VCaP (cell line): ENCODE measurements around the gene AOAH.
"Not testable (repeated sequence)": the region's sequence is repeated elsewhere in the genome, so short reads cannot be mapped to it uniquely, and the experiment has no call there.

Experiments used
- H3K27ac ChIP-seq: fragments of 450-650 bp; 2 replicates; pipeline ENCODE4 v1.5.1; 2017
- TF ChIP-seq, protein P1 (sequence below): fragments of 450-650 bp; conservative IDR thresholded peaks from 2 replicates; pipeline ENCODE4 v1.5.1; 2017; ENCODE audit warnings: mild to moderate bottlenecking, moderate library complexity

AOAH gene

DNA sequence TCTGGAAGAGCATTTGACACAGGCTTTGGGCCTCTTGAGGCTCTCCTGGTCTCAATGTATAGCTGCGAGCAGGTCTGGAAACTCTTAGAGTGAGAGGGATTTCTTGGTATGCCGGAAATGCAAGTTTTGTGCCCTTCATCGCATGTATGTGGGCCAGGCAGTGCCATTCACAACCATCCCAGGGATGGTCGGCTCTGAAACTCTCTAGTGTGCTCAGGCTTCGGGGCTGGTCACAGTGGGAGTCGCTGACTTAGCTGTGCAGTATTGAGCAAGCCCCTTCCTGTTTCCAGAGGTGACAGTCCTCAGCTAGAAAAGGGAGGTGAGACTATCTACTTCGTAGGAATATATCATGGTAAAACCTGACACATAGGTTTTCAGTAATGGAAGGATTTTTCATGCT, 2.0 kb upstream of the AOAH start:
- no peak overlapping the region for H3K27ac ChIP-seq
- TF ChIP-seq, protein P1, sequence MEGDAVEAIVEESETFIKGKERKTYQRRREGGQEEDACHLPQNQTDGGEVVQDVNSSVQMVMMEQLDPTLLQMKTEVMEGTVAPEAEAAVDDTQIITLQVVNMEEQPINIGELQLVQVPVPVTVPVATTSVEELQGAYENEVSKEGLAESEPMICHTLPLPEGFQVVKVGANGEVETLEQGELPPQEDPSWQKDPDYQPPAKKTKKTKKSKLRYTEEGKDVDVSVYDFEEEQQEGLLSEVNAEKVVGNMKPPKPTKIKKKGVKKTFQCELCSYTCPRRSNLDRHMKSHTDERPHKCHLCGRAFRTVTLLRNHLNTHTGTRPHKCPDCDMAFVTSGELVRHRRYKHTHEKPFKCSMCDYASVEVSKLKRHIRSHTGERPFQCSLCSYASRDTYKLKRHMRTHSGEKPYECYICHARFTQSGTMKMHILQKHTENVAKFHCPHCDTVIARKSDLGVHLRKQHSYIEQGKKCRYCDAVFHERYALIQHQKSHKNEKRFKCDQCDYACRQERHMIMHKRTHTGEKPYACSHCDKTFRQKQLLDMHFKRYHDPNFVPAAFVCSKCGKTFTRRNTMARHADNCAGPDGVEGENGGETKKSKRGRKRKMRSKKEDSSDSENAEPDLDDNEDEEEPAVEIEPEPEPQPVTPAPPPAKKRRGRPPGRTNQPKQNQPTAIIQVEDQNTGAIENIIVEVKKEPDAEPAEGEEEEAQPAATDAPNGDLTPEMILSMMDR: no peak

DNA sequence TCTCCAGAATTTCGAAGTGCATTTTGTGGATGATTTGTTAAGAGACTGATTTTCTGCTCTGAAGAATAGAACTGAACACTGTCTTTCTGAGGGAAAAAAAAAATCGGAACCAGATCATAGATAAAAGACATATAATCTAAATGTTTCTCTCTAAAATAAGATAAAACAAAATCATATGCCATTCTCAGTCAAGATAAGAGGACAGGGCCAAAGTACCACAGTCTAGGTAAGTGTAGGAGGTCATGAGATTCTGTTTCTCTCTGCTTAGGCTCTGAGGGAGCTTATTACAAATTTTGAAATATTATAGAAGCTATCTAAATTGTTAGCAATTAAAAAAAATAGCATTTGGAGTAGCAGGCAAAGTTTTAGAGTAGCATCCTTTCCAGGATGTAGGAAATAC, 702 bp upstream of the AOAH start:
- TF ChIP-seq, protein P1: no peak
- no peak overlapping the region for H3K27ac ChIP-seq

GRCh38 chr7:36723291-36723690, 1.0 kb downstream of the AOAH start:
- TF ChIP-seq, protein P1: no peak
- H3K27ac ChIP-seq: no peak overlapping the region

DNA sequence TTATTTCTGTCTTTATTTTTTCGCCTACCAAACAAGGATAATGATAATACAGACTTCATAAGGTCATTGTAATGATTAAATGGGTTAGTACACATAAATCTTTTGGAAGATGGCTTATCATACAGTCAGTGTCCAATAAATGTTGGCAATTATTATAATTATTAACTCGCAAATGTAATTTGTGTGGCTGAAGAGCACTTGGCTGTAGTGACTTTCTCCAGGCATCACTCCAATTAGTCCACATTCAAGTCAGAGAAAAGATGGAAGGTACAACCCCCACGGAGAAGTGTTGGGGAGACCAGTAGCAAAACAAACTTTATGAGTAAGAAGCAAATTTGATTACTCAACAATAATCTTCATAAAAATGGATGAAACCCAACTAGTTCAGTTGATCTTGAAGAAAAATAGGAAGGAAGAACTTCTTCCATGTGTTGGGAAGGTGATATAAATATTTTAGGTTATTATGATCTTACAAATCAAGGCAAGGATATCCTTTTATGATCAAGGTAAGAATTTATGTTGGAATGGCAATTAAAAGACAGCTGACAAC, 5.1 kb downstream of the AOAH start:
- H3K27ac ChIP-seq: peak overlapping the region; percentile 74
- TF ChIP-seq, protein P1: no peak

DNA sequence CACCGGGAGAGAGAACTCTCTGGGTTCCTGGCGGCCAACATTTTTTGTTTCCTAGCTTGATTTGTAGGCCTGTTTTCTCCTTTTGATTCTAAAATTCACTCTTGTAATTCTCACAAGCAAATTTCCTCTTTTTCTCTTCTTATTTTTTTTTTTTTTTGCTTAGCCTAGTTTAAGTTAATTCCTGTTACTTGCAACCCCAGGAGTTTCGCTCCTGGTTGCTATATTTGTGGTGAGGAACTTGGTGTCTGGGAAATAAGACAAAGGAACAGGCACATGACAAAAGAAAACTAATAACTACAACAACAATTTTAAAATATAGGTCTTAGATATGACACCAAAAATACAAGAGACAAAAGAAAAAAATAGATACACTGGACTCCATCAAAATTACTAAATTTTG, 6.7 kb downstream of the AOAH start:
- TF ChIP-seq, protein P1: no peak
- peak overlapping the region; percentile 74; the same call in 1 of the 2 replicates for H3K27ac ChIP-seq

DNA sequence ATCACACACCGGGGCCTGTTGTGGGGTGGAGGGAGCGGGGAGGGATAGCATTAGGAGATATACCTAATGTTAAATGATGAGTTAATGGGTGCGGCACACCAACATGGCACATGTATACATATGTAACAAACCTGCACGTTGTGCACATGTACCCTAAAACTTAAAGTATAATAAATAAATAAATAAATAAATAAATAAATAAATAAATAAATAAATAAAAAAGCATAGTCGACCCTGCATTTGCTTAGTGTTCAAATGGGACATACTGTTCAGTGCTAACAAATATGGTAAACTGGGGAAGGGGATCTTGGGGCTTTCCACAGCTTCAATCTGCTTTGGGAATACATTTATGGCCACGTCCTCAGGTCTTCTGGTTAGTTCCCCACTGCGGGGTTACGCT, 7.5 kb downstream of the AOAH start:
- H3K27ac ChIP-seq: not testable (repeated sequence)

GRCh38 chr7:36712015-36712414, 12.3 kb downstream of the AOAH start:
- no peak overlapping the region for H3K27ac ChIP-seq
- TF ChIP-seq, protein P1: no peak

GRCh38 chr7:36711256-36711655, 13.0 kb downstream of the AOAH start:
- H3K27ac ChIP-seq: peak overlapping the region; percentile 49; the same call in 1 of the 2 replicates
- TF ChIP-seq, protein P1: no peak
